HG02678 (cell line): Measurements from ENCODE around the gene SF3B2.
A peak's percentile ranks its signal among the peaks of the same experiment; 100 is the strongest.

Source experiments
- ATAC-seq: cut with Tn5 transposase; IDR thresholded peaks from one replicate; pipeline ENCODE4 v1.9.1; 2021; ENCODE audit warnings: mild to moderate bottlenecking, moderate library complexity; ENCODE audit not compliant: unreplicated experiment

Gene SF3B2

GRCh38 chr11:66048547-66049323 lies 3.4 kb upstream of the SF3B2 start, which contains the start of gene GAL3ST3:
Gene GAL3ST3, minus strand, starts transcription at chr11:66049161. Its CDS starts 3,746 bp downstream, at chr11:66045415.
- no peak for ATAC-seq

- no peak for ATAC-seq
Measured at GRCh38 chr11:66050581-66051231, 1.5 kb upstream of the SF3B2 start.

GRCh38 chr11:66051371-66051765 lies 796 bp upstream of the SF3B2 start:
- ATAC-seq: no peak

GRCh38 chr11:66052664-66052982 lies 459 bp downstream of the SF3B2 start:
- ATAC-seq: no peak

- no peak for ATAC-seq
Measured at GRCh38 chr11:66055021-66055420, 2.9 kb downstream of the SF3B2 start.

GRCh38 chr11:66056501-66056900 lies 4.3 kb downstream of the SF3B2 start:
- no peak for ATAC-seq

- no peak for ATAC-seq
Measured at GRCh38 chr11:66059966-66060680, 8.0 kb downstream of the SF3B2 start.

- ATAC-seq: no peak
Measured at GRCh38 chr11:66061268-66061667, 9.1 kb downstream of the SF3B2 start.

- no peak for ATAC-seq
Measured at GRCh38 chr11:66062408-66062807, 10.2 kb downstream of the SF3B2 start.

- no peak for ATAC-seq
Measured at GRCh38 chr11:66063900-66064299, 11.7 kb downstream of the SF3B2 start.

GRCh38 chr11:66064571-66064970 lies 12.4 kb downstream of the SF3B2 start:
- no peak for ATAC-seq

GRCh38 chr11:66066751-66067150 lies 14.6 kb downstream of the SF3B2 start:
- ATAC-seq: no peak

GRCh38 chr11:66067640-66068039 lies 15.5 kb downstream of the SF3B2 start:
- no peak for ATAC-seq

GRCh38 chr11:66068154-66068821 lies 16.1 kb downstream of the SF3B2 start:
- no peak for ATAC-seq

- ATAC-seq: no peak
Measured at GRCh38 chr11:66068923-66069714, 17.0 kb downstream of the SF3B2 start.

- peak; percentile 64 for ATAC-seq
Measured at GRCh38 chr11:66069715-66070603, 17.8 kb downstream of the SF3B2 start, which contains the start of gene PACS1. Gene PACS1, plus strand, starts transcription at chr11:66070272. Its CDS starts 215 bp downstream, at chr11:66070487.

- ATAC-seq: peak; percentile 11
Measured at GRCh38 chr11:66070604-66071380, 18.6 kb downstream of the SF3B2 start.

GRCh38 chr11:66071381-66071801 lies 19.2 kb downstream of the SF3B2 start:
- no peak for ATAC-seq

GRCh38 chr11:66072081-66072480 lies 19.9 kb downstream of the SF3B2 start:
- no peak for ATAC-seq
